GM12872 (cell line): Measurements from ENCODE around the gene KCND3.

Source experiments
- TF ChIP-seq, protein P1 (sequence below): IDR thresholded peaks from 3 replicates; pipeline ENCODE4 v1.5.1; 2011; ENCODE audit warnings: low read depth, mild to moderate bottlenecking, low read length, moderate library complexity; ENCODE audit not compliant: insufficient read depth

The KCND3 gene

DNA sequence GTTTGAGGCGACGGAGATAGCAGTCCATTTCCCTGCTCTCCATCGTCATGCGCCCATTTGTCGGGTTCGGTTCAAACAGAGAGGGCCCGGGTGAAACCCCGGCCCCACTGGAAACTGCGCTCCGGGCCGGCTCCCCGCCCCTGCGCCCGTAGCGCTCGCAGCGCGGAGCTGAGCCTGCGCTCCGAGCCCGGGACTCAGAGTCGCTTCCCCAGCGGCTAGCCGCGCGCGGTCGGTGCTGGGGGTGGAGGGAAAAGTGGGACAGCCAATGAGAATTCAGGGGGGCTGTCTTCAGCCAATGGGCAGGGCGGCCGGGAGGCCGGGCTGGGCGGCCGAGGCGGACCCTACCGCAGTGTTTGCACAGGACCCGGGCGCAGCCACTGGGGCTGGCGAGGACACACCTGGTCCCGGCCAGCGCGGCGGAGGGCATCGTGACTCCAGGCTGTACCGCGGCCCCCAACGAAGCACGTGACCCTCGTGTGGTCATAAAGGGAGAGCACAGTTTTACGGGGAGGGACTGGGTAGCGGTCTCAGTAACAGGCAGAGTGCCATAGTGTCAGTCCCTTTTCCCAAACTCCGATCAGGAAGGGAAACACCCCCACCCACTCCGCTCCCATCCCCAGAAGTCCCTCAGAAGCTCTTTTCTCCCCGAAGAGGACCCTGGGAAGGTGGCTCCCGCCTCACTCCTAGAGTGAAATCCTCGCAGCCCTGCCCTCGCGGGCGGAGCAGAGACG lies 250.1 kb downstream of the KCND3 start, which contains the start of gene INKA2:
Gene INKA2, minus strand, starts transcription at position 202 of the 731 bp plus-strand sequence. Its CDS starts 153 bp downstream, at position 49.
- TF ChIP-seq, protein P1, sequence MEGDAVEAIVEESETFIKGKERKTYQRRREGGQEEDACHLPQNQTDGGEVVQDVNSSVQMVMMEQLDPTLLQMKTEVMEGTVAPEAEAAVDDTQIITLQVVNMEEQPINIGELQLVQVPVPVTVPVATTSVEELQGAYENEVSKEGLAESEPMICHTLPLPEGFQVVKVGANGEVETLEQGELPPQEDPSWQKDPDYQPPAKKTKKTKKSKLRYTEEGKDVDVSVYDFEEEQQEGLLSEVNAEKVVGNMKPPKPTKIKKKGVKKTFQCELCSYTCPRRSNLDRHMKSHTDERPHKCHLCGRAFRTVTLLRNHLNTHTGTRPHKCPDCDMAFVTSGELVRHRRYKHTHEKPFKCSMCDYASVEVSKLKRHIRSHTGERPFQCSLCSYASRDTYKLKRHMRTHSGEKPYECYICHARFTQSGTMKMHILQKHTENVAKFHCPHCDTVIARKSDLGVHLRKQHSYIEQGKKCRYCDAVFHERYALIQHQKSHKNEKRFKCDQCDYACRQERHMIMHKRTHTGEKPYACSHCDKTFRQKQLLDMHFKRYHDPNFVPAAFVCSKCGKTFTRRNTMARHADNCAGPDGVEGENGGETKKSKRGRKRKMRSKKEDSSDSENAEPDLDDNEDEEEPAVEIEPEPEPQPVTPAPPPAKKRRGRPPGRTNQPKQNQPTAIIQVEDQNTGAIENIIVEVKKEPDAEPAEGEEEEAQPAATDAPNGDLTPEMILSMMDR: 0 out of 3 replicates have a peak, but pooled peaks have one; percentile 1

DNA sequence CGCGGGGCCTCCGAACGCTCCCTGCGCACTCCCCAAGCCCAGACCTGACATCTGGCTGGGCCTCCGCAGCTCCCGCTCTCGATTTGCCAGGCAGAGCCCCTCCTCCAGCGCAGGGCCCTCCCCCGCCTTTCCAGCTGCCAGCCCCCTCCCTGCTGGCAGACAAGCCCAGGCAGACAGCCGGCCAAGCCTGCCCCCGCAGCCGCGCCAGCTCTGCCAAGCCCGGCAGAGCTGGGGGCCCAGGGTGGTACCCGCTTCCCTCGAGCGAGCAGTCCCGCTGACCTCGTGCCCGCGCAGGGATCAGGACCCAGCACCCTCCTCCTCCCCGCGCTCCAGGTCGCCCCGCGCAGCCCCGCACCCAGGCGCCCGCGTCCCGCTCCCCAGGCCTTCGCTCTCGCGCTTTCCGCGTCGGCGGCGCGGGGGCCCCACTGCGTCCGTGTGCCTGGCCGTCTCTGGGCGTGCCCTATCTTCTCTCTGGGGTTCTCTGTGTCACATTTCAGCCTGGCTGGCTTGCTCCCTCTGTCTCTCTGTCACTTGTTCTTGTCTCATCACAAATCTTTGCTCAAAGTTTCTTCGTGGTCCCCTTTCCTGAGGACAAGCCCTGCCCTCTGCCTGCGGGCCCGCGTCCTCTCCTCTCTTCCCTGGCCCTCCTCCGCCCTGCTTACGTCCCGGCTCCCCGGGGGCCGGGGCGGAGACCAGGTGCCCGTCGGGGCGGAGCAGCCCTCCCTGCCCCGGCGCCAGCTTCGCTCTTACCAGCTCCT lies 250.9 kb downstream of the KCND3 start:
- TF ChIP-seq, protein P1: no peak

DNA sequence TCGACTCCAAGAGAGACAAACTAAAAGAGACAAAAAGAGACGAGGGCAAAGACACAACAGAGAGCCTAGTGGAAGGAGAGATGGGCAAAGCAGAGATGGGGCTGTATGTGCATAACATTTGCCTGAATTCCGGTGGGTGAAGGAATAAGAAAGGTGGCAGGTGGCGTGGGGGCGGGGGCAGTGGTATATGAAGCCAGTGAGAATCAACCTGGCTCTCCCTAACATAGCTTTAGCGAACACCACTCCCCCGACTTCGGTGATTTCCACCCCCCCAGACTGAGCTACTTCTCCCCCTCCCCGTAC lies 251.4 kb downstream of the KCND3 start:
- TF ChIP-seq, protein P1: no peak

DNA sequence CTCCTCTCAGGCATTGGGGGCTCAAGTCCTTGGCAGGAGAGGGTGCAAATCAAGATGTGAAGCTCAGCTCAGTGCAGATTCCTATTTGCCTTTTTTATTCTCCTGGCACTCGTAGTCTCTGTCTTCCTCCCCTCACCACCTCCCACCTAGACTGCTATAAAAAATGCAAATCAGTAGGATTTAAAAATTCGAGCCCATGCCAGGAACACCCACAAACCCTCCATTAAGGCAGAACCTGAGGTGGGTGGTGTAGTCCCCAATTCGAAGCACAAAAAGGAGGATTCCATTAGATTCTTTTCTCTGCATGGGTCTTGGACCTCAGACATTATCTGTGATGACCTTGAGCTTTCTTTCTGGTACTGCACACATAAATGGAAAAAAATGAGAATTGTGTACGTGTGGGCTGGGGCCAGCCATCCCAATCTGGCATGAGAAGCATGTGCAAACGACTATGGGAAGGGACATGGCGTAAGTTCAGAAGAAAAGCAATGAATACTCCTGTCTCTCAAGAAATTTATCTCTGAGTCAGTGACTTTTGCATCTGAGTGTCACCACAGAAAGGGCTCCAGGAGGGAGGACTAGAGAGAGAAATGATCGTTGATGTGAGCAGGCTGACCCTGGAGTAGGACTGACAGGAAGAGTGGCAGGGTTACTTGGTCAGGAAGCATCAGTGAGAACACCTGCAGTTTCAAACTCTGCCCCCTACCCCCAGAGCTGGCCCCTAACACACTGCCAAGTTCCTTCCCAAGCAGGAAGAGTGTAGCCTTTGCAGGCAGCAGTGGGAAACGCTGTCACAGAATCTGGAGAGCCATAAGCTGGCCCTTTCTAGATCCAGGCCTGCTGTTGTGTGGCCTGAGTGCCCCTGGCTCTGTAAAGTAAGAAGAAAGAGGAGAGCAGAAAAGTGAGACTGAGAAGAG lies 252.0 kb downstream of the KCND3 start:
- TF ChIP-seq, protein P1: no peak

DNA sequence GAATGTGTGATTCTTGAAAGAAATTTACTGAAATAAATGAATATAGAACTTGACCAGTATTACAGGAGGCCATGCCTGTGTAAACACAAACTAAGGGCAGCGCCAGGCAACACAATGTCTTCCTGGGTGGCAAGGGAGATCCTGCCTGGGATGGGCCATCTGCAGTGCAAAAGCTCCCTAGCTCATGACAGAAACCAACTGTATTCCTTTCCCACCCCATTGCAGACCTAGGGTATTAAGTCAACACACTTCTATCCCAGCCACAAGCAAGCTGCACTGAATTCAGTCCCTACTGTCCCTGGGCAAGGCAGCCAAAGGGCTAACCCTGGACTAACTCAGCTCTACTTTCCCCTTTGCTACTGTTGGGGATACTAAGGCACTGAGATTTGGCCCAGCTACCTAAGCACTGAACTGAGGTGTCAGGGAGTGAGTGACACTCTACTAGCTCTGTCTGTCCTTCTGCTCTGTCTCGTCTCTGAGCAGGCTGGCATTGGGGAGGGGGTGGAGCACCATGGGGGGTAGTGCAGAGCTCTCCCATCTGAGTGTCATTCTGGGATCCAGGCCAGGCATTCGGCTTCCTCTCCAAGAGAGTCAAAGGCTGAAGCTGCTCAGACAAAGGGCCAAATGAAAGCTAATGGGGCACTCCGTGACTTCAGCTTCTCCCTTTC lies 252.8 kb downstream of the KCND3 start:
- TF ChIP-seq, protein P1: no peak

DNA sequence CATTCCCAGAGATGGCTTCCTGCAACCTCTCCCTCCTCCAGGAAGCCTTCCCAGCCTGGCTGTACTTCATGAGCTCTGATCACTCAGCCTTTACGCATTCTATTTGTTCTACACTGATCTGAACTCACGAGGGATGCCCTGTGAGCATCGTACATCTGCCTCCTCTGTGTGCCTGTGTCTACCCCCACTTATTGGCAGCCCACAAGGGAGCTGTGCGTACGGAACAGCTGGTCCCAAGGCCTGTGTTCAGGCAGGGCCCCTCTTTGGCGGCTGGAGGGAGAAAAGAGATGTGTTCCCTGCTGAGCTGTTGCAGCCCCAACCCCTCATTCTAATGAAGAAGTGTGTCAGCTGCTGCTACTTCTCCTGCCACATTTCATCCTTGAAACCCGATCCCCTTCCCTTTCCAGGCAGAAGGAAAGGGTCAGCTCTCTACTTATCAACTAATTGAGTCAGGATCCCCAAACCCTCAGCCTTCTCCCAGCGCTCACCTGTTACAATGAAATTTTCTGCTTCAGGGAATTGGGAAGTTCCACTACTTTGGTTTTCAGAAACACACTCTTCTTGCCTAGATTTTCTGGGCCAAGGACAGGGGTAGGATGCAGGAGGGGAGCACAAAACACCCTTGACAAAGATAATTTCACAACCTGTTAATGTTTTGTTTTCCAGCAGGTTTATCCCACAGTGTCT lies 253.5 kb downstream of the KCND3 start:
- TF ChIP-seq, protein P1: no peak
